Activated naive CD4-positive, alpha-beta T cell (primary cell): ENCODE data around the gene MAP7.
A peak's percentile ranks its signal among the peaks of the same experiment; 100 is the strongest.
"Not testable (repeated sequence)": the region's sequence is repeated elsewhere in the genome, so short reads cannot be mapped to it uniquely, and the experiment has no call there.

ENCODE experiments used
- DNase-seq, 4 experiments: peaks; one replicate each; lab custom pipeline; 2025; lab: John Stamatoyannopoulos, UW

The MAP7 gene

DNA sequence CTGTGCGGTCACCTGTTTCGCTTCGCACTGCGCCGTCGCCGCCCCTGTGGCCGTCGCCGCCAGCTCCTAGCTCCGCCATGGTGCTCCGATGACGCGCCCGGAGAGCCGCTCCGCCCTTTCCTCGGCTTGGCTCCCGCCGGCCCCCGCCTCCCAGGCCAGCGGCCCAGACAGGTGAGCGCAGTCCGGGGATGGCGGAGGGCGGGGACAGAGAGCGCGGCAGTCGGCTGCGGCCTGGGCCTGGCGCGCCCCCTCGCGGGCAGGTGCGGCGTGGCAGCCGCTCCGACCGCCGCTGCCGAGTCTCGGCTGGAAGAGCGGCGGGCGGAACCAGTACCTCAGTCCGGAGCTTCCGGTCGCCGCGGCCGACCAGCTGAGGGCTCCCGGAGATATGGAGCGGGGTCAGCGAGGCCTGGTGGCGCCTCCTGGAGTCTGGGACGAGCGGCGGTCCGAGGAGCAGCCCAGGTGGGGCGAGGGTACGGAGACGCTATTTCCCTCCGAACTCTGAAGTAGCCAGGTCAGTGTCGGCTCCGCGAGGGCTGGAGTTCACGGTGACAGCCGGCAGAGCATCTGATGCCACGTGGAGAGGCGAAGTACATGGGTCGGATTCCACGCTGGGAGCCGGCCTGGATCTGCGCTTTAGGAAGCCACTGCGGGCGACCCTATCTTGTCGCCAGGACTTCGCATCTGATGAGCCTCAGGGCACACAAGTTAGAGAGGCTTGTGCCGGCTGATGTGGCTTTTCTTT is at the start of gene MAP7:
TSS of gene MAP7 (minus strand) at position 93 of the 742 bp plus-strand sequence. CDS start at position 79, 14 bp downstream.
- peak in 3 of 4 experiments; percentile 19 to 45 (median 28) for DNase-seq

DNA sequence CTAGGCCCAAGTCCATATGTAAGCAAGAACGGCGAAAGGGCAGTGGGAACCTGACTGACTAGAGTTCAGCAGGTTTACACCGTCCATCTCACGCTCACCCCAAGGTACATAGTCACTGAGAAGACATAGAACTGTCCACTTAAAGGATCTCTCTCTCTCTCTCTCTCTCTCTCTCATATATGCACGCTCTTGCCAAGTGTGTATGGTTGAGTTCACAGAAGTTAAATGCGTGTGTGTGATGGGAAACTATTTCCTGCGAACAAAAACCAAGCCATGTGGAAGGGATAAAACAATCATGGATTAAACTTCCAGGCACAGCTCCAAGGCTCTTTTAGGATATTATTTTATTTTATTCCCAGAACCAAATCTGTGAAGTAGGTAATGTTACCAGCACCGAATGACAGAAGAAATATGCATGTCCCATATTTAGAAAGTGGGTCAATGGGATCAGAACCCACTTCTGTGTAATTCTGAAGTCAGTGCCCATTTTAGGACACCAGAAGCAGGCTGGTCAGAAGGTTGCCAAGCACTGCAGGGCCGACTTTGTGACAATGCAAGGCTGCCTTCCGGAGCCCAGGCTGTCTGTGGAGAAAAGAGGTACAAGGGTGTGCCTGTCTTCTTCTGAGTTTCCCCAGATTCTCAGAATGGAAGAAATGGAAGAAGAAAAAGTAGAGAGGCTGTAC is 49.2 kb upstream of the MAP7 start:
- DNase-seq: no peak

- no peak for DNase-seq
Observed at GRCh38 chr6:136598048-136598447, 47.8 kb upstream of the MAP7 start.

- no peak for DNase-seq
Observed at GRCh38 chr6:136594671-136595070, 44.4 kb upstream of the MAP7 start.

DNA sequence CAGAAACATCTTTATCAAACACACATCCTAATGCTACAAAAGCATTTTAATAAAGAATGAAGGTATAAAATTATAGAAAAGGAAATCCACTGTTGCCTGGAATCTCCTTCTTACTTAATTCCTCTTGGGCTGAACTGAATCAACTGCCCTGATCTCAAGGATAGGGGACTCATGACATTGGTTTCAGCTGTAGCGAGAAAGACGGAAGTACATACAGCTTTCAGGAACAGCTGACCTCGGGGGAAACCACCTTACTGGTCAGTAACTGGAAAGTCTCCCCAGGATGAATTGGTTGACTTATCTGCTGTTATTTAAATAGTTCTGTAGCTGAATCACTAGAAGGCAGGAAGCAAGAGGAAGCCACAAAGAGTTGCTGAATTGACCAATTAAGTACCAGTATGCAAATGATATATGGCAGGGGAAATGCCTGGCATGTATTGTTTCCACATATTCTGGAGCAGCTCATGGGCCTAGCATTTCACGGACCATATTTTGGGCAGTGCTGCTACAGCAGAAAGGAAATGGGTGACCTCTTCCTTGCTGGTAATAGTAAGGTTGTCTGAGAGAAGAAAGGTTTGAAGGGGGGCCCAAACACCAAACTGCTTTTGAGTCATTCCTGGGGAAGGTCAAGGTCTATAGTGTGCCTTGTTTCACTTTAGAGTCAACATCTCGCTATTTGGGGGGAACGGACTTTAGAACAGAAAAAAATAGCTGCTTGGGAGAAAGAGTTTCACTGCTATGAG is 43.7 kb upstream of the MAP7 start:
- DNase-seq: no peak

- no peak for DNase-seq
Observed at GRCh38 chr6:136592930-136593673, 42.9 kb upstream of the MAP7 start.

GRCh38 chr6:136591617-136592016 is 41.4 kb upstream of the MAP7 start:
- DNase-seq: no peak

GRCh38 chr6:136590846-136591245 is 40.6 kb upstream of the MAP7 start:
- not testable (repeated sequence) for DNase-seq

DNA sequence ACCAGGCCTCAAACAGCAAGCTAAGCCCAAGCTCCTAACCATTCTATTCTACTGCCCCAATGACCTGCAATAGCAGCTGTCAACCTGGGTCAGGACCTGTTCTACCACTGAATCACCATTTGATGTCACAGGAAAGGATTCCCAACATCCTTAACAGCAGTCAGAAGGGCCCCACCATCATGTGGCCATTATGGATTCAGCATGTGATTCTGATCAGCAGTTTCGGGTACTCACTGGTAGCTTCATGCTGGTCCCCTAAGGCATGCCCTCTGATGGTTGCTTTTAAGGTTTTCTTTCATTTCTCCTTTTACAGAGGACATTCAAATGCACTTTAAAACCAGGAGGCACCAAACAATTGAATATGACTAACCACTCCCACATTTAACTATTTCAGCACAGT is 37.3 kb upstream of the MAP7 start:
- DNase-seq: no peak

GRCh38 chr6:136586295-136586694 is 36.1 kb upstream of the MAP7 start:
- no peak for DNase-seq

- DNase-seq: not testable (repeated sequence)
Observed at GRCh38 chr6:136585523-136585922, 35.3 kb upstream of the MAP7 start.

- not testable (repeated sequence) for DNase-seq
Observed at GRCh38 chr6:136584290-136584689, 34.1 kb upstream of the MAP7 start.

- no peak for DNase-seq
Observed at GRCh38 chr6:136582711-136583471, 32.7 kb upstream of the MAP7 start.

- no peak for DNase-seq
Observed at GRCh38 chr6:136579800-136580199, 29.6 kb upstream of the MAP7 start.

DNA sequence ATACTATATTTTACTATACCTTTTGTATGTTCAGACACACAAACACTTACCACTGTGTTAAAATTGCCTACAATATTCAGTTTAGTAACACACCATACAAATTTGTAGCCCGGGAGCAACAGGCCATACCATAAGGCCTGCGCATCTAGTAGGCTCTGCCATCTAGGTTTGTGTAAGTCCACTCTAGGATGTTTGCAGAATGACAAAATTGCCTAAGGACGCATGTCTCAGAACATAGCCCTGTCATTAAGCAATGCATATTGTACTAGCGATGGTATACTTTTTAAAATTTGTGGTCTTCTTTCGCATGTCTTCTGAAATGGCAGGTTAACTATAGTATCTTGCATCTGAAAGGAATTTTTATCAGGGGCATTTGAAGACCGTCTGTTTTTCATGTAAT is 26.6 kb upstream of the MAP7 start:
- DNase-seq: no peak

- DNase-seq: no peak
Observed at GRCh38 chr6:136571496-136571895, 21.3 kb upstream of the MAP7 start.

DNA sequence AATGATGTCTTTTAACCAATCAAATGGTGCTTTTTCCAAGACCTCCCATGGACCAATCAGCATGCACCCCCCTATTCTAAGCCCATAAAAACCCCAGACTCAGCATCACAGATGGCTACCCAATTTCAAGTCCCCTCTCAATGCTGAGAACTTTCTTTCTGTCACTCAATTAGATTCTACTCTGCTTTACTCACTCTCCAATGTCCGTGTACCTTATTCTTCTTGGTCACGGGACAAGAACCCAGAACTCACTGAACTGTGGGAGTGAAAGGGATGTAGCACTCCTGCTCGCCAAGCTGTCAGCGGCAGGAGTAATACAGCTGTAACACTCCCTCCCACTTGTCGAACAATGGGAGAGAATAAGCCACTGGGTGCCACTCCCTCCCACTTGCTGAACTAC is 20.8 kb upstream of the MAP7 start:
- DNase-seq: no peak

GRCh38 chr6:136568129-136568528 is 17.9 kb upstream of the MAP7 start:
- DNase-seq: no peak

- DNase-seq: no peak
Observed at GRCh38 chr6:136567688-136568087, 17.5 kb upstream of the MAP7 start.

GRCh38 chr6:136566851-136567250 is 16.6 kb upstream of the MAP7 start:
- no peak for DNase-seq

DNA sequence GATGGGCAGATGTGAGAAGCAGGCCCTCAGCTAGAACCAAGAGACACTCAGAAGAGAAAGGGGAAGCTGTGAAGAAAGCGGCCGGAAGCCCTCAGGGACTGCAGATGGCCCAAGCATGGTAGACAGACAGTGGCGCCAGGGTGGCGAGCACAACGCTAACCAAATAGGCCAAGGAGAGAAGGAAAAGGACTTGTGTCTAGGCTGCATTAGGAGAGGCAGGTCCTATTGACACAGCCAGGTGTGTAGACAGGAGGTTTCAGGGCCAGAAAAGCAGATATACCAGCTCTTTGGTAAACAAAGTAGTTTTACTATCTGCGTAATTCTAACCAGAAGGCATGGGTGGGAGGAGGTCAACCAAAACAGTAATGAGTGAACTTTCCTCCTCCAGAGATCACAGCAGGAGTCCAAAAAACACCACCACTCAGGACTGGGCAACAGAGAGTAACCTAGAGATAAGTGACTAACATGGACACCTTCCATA is 15.8 kb upstream of the MAP7 start:
- no peak for DNase-seq
